ENCODE results near the gene ITGA7.
A peak's percentile ranks its signal among the peaks of the same experiment; 100 is the strongest.

The ITGA7 gene

GRCh38 chr12:55727643-55728185 is 20.0 kb upstream of the ITGA7 start:
- TF ChIP-seq ZNF274 (IDR thresholded peaks at IDR 0.05; ENCODE audit: low read depth, low read length) = no peak
- peak overlapping the region; percentile 73 for H3K4me3 ChIP-seq (ENCODE audit: low read length)

- H3K4me3 ChIP-seq (ENCODE audit: low read length) = no peak overlapping the region
- TF ChIP-seq ZNF274 (IDR thresholded peaks at IDR 0.05; ENCODE audit: low read depth, low read length) = no peak
Measured at GRCh38 chr12:55726971-55727370, 19.3 kb upstream of the ITGA7 start.

GRCh38 chr12:55725556-55725955 is 17.9 kb upstream of the ITGA7 start:
- TF ChIP-seq ZNF274 (IDR thresholded peaks at IDR 0.05; ENCODE audit: low read depth, low read length) = no peak
- H3K4me3 ChIP-seq (ENCODE audit: low read length) = no peak overlapping the region

- TF ChIP-seq ZNF274 (IDR thresholded peaks at IDR 0.05; ENCODE audit: low read depth, low read length) = no peak
- H3K4me3 ChIP-seq (ENCODE audit: low read length) = no peak overlapping the region
Measured at GRCh38 chr12:55724940-55725309, 17.2 kb upstream of the ITGA7 start.

- no peak overlapping the region for H3K4me3 ChIP-seq (ENCODE audit: low read length)
- no peak for TF ChIP-seq ZNF274 (IDR thresholded peaks at IDR 0.05; ENCODE audit: low read depth, low read length)
Measured at GRCh38 chr12:55724226-55724939, 16.7 kb upstream of the ITGA7 start.

GRCh38 chr12:55723516-55724225 is 16.0 kb upstream of the ITGA7 start:
- H3K4me3 ChIP-seq (ENCODE audit: low read length) = no peak overlapping the region
- no peak for TF ChIP-seq ZNF274 (IDR thresholded peaks at IDR 0.05; ENCODE audit: low read depth, low read length)

GRCh38 chr12:55722948-55723347 is 15.2 kb upstream of the ITGA7 start:
- TF ChIP-seq ZNF274 (IDR thresholded peaks at IDR 0.05; ENCODE audit: low read depth, low read length) = no peak
- H3K4me3 ChIP-seq (ENCODE audit: low read length) = no peak overlapping the region

- no peak overlapping the region for H3K4me3 ChIP-seq (ENCODE audit: low read length)
- TF ChIP-seq ZNF274 (IDR thresholded peaks at IDR 0.05; ENCODE audit: low read depth, low read length) = no peak
Measured at GRCh38 chr12:55721601-55722213, 14.0 kb upstream of the ITGA7 start.

GRCh38 chr12:55720894-55721444 is 13.3 kb upstream of the ITGA7 start:
- TF ChIP-seq ZNF274 (IDR thresholded peaks at IDR 0.05; ENCODE audit: low read depth, low read length) = no peak
- H3K4me3 ChIP-seq (ENCODE audit: low read length) = no peak overlapping the region

- no peak for TF ChIP-seq ZNF274 (IDR thresholded peaks at IDR 0.05; ENCODE audit: low read depth, low read length)
- no peak within 1 kb of the TSS for H3K4me3 ChIP-seq (ENCODE audit: low read length)
Measured at GRCh38 chr12:55720071-55720564, 12.4 kb upstream of the ITGA7 start, which contains the start of gene RDH5. RDH5 (plus strand) TSS chr12:55720393; CDS start chr12:55721185, 792 bp downstream.

- TF ChIP-seq ZNF274 (IDR thresholded peaks at IDR 0.05; ENCODE audit: low read depth, low read length) = no peak
Measured at GRCh38 chr12:55719371-55719770, 11.7 kb upstream of the ITGA7 start.

GRCh38 chr12:55718624-55719275 is 11.0 kb upstream of the ITGA7 start:
- no peak overlapping the region for H3K4me3 ChIP-seq (ENCODE audit: low read length)
- no peak for TF ChIP-seq ZNF274 (IDR thresholded peaks at IDR 0.05; ENCODE audit: low read depth, low read length)

More at GRCh38 chr12:55719371-55719770, 11.7 kb upstream of the ITGA7 start:
- H3K4me3 ChIP-seq (ENCODE audit: low read length) = no peak overlapping the region

GRCh38 chr12:55718015-55718414 is 10.3 kb upstream of the ITGA7 start:
- TF ChIP-seq ZNF274 (IDR thresholded peaks at IDR 0.05; ENCODE audit: low read depth, low read length) = no peak
- H3K4me3 ChIP-seq (ENCODE audit: low read length) = no peak overlapping the region; the same call in 1 of the 2 replicates
